ENCODE results near the gene GREM2. TPM values are rescaled to one million over a fixed set of nuclear protein-coding genes. Genes with fewer than 3 reads are reported as not detected.

Gene GREM2
- total RNA-seq, 1 experiment from 2014 or later = not detected

DNA sequence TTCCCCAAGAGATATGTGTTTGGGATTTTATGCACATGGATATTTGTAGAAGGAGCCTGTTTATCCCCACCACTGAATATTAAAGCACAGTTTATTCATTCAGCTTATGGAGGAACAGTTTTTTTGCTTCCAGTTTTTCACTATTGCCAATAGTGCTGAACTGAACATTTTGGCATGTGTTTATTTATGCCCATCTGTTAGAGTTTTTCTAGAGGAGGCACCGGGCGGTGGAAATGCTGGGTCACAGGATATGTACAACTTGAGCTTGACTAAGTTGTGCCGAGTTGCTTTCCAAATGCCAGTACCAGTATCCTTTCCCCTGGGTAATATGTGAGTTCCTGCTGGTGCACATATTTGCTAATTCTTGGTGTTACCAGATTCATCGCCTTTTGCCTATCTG is 111.3 kb downstream of the GREM2 start:
- DNase-seq (ENCODE audit: low read depth, low spot score) = no peak
- in situ Hi-C loops (cut with HindIII; ENCODE audit: low pct_unique_long_range_greater_than_20kb, low sequenced_read_pairs) (no loop called here), intact Hi-C loops (cut with micrococcal nuclease; ENCODE audit: unreplicated experiment) (no loop called here)
- H3K4me3 ChIP-seq (ENCODE audit: low read depth in 2 of 2, low read length in 2 of 2) = no peak overlapping the region
- H3K9me3 ChIP-seq (ENCODE audit: control insufficient read depth, insufficient read depth, low read depth, low read length) = no peaks in the 10 kb centered on the region
- no peaks in the 10 kb centered on the region for H3K36me3 ChIP-seq (ENCODE audit: control insufficient read depth, insufficient read depth, low read length)
- H3K27me3 ChIP-seq (ENCODE audit: control insufficient read depth, insufficient read depth, low read length) = no peaks in the 10 kb centered on the region
- CTCF ChIA-PET = no interaction called here
- no peak overlapping the region for H3K27ac ChIP-seq (ENCODE audit: low read length)
- no peak for ATAC-seq
- no TSS peak for BruUV-seq (replicated peaks)
- no peak for TF ChIP-seq SIN3A (IDR thresholded peaks at IDR 0.05; ENCODE audit: borderline replicate concordance, insufficient read depth, low read depth, low read length)
- TF ChIP-seq CTCF (IDR thresholded peaks at IDR 0.05) = no peak
- TF ChIP-seq POLR2AphosphoS5 (IDR thresholded peaks at IDR 0.05; ENCODE audit: low read depth, low read length) = no peak
- TF ChIP-seq TCF7L2 (IDR thresholded peaks at IDR 0.05; ENCODE audit: low read depth, low read length) = no peak
- TF ChIP-seq, protein P1, sequence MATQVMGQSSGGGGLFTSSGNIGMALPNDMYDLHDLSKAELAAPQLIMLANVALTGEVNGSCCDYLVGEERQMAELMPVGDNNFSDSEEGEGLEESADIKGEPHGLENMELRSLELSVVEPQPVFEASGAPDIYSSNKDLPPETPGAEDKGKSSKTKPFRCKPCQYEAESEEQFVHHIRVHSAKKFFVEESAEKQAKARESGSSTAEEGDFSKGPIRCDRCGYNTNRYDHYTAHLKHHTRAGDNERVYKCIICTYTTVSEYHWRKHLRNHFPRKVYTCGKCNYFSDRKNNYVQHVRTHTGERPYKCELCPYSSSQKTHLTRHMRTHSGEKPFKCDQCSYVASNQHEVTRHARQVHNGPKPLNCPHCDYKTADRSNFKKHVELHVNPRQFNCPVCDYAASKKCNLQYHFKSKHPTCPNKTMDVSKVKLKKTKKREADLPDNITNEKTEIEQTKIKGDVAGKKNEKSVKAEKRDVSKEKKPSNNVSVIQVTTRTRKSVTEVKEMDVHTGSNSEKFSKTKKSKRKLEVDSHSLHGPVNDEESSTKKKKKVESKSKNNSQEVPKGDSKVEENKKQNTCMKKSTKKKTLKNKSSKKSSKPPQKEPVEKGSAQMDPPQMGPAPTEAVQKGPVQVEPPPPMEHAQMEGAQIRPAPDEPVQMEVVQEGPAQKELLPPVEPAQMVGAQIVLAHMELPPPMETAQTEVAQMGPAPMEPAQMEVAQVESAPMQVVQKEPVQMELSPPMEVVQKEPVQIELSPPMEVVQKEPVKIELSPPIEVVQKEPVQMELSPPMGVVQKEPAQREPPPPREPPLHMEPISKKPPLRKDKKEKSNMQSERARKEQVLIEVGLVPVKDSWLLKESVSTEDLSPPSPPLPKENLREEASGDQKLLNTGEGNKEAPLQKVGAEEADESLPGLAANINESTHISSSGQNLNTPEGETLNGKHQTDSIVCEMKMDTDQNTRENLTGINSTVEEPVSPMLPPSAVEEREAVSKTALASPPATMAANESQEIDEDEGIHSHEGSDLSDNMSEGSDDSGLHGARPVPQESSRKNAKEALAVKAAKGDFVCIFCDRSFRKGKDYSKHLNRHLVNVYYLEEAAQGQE (IDR thresholded peaks at IDR 0.05; ENCODE audit: insufficient read depth in 1 of 2, low read depth in 2 of 2, low read length in 1 of 2) = no peak
- H3K4me1 ChIP-seq (ENCODE audit: control insufficient read depth, insufficient read depth, low read length) = no peaks in the 10 kb centered on the region
- POLR2A ChIA-PET = no interaction called here

DNA sequence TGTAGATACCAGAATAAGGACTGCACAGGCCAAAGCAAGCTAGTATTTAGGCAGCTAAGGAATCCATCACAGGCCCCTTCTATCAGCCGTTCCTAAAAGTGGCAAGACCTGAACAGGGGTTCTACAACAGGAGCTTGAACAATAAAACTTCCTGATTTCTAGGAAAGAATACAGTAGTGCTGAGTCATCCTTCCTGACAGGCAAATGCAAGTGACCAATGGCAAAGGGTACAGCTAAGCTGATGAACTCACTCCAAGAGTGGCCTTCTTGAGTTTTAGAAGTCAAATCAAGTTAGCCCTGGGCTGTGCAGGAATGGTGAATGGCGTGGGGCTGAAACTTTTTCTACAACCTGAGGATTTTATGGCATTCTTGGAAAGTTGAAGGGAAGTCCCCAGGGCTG is 112.9 kb downstream of the GREM2 start:
- DNase-seq (ENCODE audit: low read depth, low spot score) (no peak), ATAC-seq (no peak)
- intact Hi-C loops (cut with micrococcal nuclease; ENCODE audit: unreplicated experiment) = no loop called here
- in situ Hi-C loops (cut with HindIII; ENCODE audit: low pct_unique_long_range_greater_than_20kb, low sequenced_read_pairs) = no loop called here
- ChIA-PET POLR2A (no interaction called here), CTCF (no interaction called here)
- BruUV-seq (replicated peaks) = no TSS peak
- Histone ChIP-seq H3K36me3 (ENCODE audit: control insufficient read depth, insufficient read depth, low read length) (no peaks in the 10 kb centered on the region), H3K9me3 (ENCODE audit: control insufficient read depth, insufficient read depth, low read depth, low read length) (no peaks in the 10 kb centered on the region), H3K4me3 (ENCODE audit: low read depth in 2 of 2, low read length in 2 of 2) (no peak overlapping the region), H3K4me1 (ENCODE audit: control insufficient read depth, insufficient read depth, low read length) (no peaks in the 10 kb centered on the region), H3K27me3 (ENCODE audit: control insufficient read depth, insufficient read depth, low read length) (no peaks in the 10 kb centered on the region), H3K27ac (ENCODE audit: low read length) (no peak overlapping the region)
- TF ChIP-seq POLR2AphosphoS5 (IDR thresholded peaks at IDR 0.05; ENCODE audit: low read depth, low read length) (no peak), CTCF (IDR thresholded peaks at IDR 0.05) (no peak), TCF7L2 (IDR thresholded peaks at IDR 0.05; ENCODE audit: low read depth, low read length) (no peak)
- TF ChIP-seq, protein P1 (IDR thresholded peaks at IDR 0.05; ENCODE audit: insufficient read depth in 1 of 2, low read depth in 2 of 2, low read length in 1 of 2) = no peak
